A673 (cell line): ENCODE measurements around the gene GBP2. TPM values are rescaled to one million over a fixed set of nuclear protein-coding genes. Genes with fewer than 3 reads are reported as not detected.

Source experiments
- Bru-seq: library from RNA; stranded (reverse); fragments of 400-500 nt; gene quantifications from one replicate; lab custom pipeline; 2021; lab: Mats Ljungman, UMichigan
- BruChase-seq, 2 experiments: library from RNA; stranded (reverse); fragments of 400-500 nt; gene quantifications; one replicate each; lab custom pipeline; 2021; lab: Mats Ljungman, UMichigan
- BruUV-seq: library from RNA; stranded (reverse); fragments of 400-500 nt; replicated peaks from 2 replicates; lab custom pipeline; 2021; lab: Mats Ljungman, UMichigan
- CTCF ChIA-PET: fragments of 300-600 bp; sonication (Branson Sonifier 250); formaldehyde crosslinking; loops from one replicate; lab custom pipeline; 2022; ENCODE audit warnings: antibody characterized with exemption; lab: Charles Lee
- POLR2A ChIA-PET: fragments of 300-600 bp; sonication (Branson Sonifier 250); formaldehyde crosslinking; loops from one replicate; lab custom pipeline; 2022; ENCODE audit warnings: antibody characterized with exemption; ENCODE audit not compliant: low non-redundant PET; lab: Charles Lee
- DNase-seq: peaks from one replicate; pipeline ENCODE4 v3.0.0-alpha.2; 2015; ENCODE audit warnings: low spot score
- H3K27ac ChIP-seq: fragments of 200-600 bp; sonication (generic); 2 replicates; pipeline ENCODE4 v1.5.1; 2016; ENCODE audit warnings: mixed run types, low read depth, mild to moderate bottlenecking, mixed read lengths, antibody characterized with exemption, low read length; ENCODE audit not compliant: poor library complexity, severe bottlenecking
- H3K27me3 ChIP-seq: fragments of 200-600 bp; sonication (generic); replicated peaks from 2 replicates; pipeline ENCODE4 v1.6.1; 2017; ENCODE audit warnings: mixed run types, low read depth, mild to moderate bottlenecking, mixed read lengths, antibody characterized with exemption, low read length; ENCODE audit not compliant: insufficient read depth, poor library complexity
- H3K36me3 ChIP-seq: fragments of 200-600 bp; sonication (generic); 2 replicates; pipeline ENCODE4 v1.6.1; 2016; ENCODE audit warnings: mixed run types, mild to moderate bottlenecking, mixed read lengths, antibody characterized with exemption, low read length; ENCODE audit not compliant: insufficient read depth, poor library complexity, severe bottlenecking
- H3K4me1 ChIP-seq: fragments of 200-600 bp; sonication (generic); 2 replicates; pipeline ENCODE4 v1.6.1; 2017; ENCODE audit warnings: mixed run types, mild to moderate bottlenecking, mixed read lengths, antibody characterized with exemption, low read length; ENCODE audit not compliant: insufficient read depth, poor library complexity, severe bottlenecking
- H3K4me3 ChIP-seq: fragments of 200-600 bp; sonication (generic); 2 replicates; pipeline ENCODE4 v1.5.1; 2016; ENCODE audit warnings: low read depth, mixed run types, mild to moderate bottlenecking, mixed read lengths, low read length; ENCODE audit not compliant: poor library complexity, severe bottlenecking
- H3K9me3 ChIP-seq: fragments of 200-600 bp; sonication (generic); 2 replicates; pipeline ENCODE4 v1.6.1; 2016; ENCODE audit warnings: mixed run types, low read depth, mild to moderate bottlenecking, mixed read lengths, antibody characterized with exemption, low read length; ENCODE audit not compliant: poor library complexity, severe bottlenecking
- CTCF ChIP-seq: fragments of 300-800, 200-600 bp; sonication (generic); conservative IDR thresholded peaks from 2 replicates; pipeline ENCODE4 v1.5.1; 2017; ENCODE audit warnings: low read depth, mild to moderate bottlenecking, antibody characterized with exemption, low read length, moderate library complexity, mixed read lengths
- EZH2 ChIP-seq: fragments of 200-600 bp; sonication (generic); IDR thresholded peaks from 2 replicates; pipeline ENCODE4 v1.6.1; 2017; ENCODE audit warnings: borderline replicate concordance, low read depth, mild to moderate bottlenecking, mixed read lengths, antibody characterized with exemption, low read length; ENCODE audit not compliant: poor library complexity, severe bottlenecking
- intact Hi-C: fragments of 100-400 bp; cut with micrococcal nuclease; formaldehyde crosslinking; loops from one replicate; pipeline ENCODE4 v1.10.0; 2022; ENCODE audit not compliant: unreplicated experiment
- long read RNA-seq: library from polyadenylated mRNA; stranded (forward); transcript quantifications from one replicate; pipeline ENCODE4 v2.0.0, GENCODE V29; 2022
- total RNA-seq: library from RNA; stranded (reverse); gene quantifications from 2 replicates; pipeline ENCODE4 v1.2.3, GENCODE V29; 2021

Gene GBP2
- 4.4 and 4.5 TPM in 2 replicates for total RNA-seq
- percentile 38 among the genes with signal in this experiment for Bru-seq, nascent RNA
- percentile 30 among the genes with signal in this experiment for BruChase-seq, experiment 1, labeled RNA remaining after a 2-hour chase
- percentile 37 among the genes with signal in this experiment for BruChase-seq, experiment 2, labeled RNA remaining after a 6-hour chase
- long read RNA-seq, partial matches to known transcripts = 0 of 4 reads
- long read RNA-seq, other reads (novel, unspliced or antisense) = 3 of 4 reads

- intact Hi-C loops = no loop called here
- BruUV-seq = no TSS peak
- Histone ChIP-seq H3K27ac (no peak within 1 kb of the TSS), H3K4me1 (peaks cover 3% of the 10 kb centered on the region), H3K27me3 (no peaks in the 10 kb centered on the region), H3K9me3 (no peaks in the 10 kb centered on the region), H3K4me3 (no peak within 1 kb of the TSS), H3K36me3 (no peaks in the 10 kb centered on the region)
- ChIA-PET CTCF (no interaction called here), POLR2A (no interaction called here)
- TF ChIP-seq EZH2 = no peak
- no peak for TF ChIP-seq CTCF
- peak; percentile 54 for DNase-seq
Measured at GRCh38 chr1:89125913-89126580, at the start of gene GBP2. Gene GBP2 (minus strand): TSS chr1:89126114. CDS start chr1:89121966, 4,148 bp downstream.

- ChIA-PET CTCF (no interaction called here), POLR2A (no interaction called here)
- no peak for TF ChIP-seq EZH2
- no peak for TF ChIP-seq CTCF
- no peak overlapping the region for H3K4me3 ChIP-seq
- H3K9me3 ChIP-seq = no peaks in the 10 kb centered on the region
- no peaks in the 10 kb centered on the region for H3K4me1 ChIP-seq
- H3K27ac ChIP-seq = no peak overlapping the region
- no TSS peak for BruUV-seq
- DNase-seq = no peak
- no peaks in the 10 kb centered on the region for H3K36me3 ChIP-seq
- no peaks in the 10 kb centered on the region for H3K27me3 ChIP-seq
- intact Hi-C loops = no loop called here
Measured at GRCh38 chr1:89174491-89174890, 48.6 kb upstream of the GBP2 start.

GRCh38 chr1:89172468-89173143 is 46.7 kb upstream of the GBP2 start:
- H3K36me3 ChIP-seq = no peaks in the 10 kb centered on the region
- TF ChIP-seq EZH2 = no peak
- no peak for TF ChIP-seq CTCF
- H3K4me3 ChIP-seq = no peak overlapping the region
- no peak overlapping the region for H3K27ac ChIP-seq
- CTCF ChIA-PET = no interaction called here
- no TSS peak for BruUV-seq
- intact Hi-C loops = no loop called here
- H3K27me3 ChIP-seq = no peaks in the 10 kb centered on the region
- POLR2A ChIA-PET = interaction anchor here (0.6 kb wide), 1 partner anchor 23 kb away, joined by 3 read pairs; no protein-coding TSS in a partner anchor
- peaks cover 8% of the 10 kb centered on the region for H3K4me1 ChIP-seq
- H3K9me3 ChIP-seq = no peaks in the 10 kb centered on the region
- DNase-seq = no peak
